H1 (cell line): Measurements from ENCODE around the gene GPS2. TPM values are rescaled to one million over a fixed set of nuclear protein-coding genes. Genes with fewer than 3 reads are reported as not detected.

Experiments
- CHD1 ChIP-seq: IDR thresholded peaks from 2 replicates; pipeline ENCODE4 v1.6.1; 2012; ENCODE audit warnings: low read depth, low read length, improper control_type of control experiment
- CHD7 ChIP-seq: fragments of 300-600 bp; sonication (generic); IDR thresholded peaks from 2 replicates; pipeline ENCODE4 v1.7.1; 2012; ENCODE audit warnings: low read length, moderate library complexity, mild to moderate bottlenecking, inconsistent platforms; ENCODE audit not compliant: insufficient replicate concordance
- EGR1 ChIP-seq: IDR thresholded peaks from 2 replicates; pipeline ENCODE4 v1.6.1; 2011; ENCODE audit warnings: low read depth, low read length, borderline replicate concordance
- EZH2 ChIP-seq: fragments of 200-600 bp; sonication (generic); IDR thresholded peaks from 2 replicates; pipeline ENCODE4 v1.7.1; 2012; ENCODE audit warnings: low read depth, mild to moderate bottlenecking, moderate library complexity, low read length, inconsistent platforms; ENCODE audit not compliant: severe bottlenecking
- JUN ChIP-seq: IDR thresholded peaks from 2 replicates; pipeline ENCODE4 v1.6.1; 2011; ENCODE audit warnings: low read depth, mild to moderate bottlenecking, improper control_type of control experiment, low read length
- NANOG ChIP-seq: IDR thresholded peaks from 2 replicates; pipeline ENCODE4 v1.6.1; 2011; ENCODE audit warnings: low read length, low read depth, mild to moderate bottlenecking, inconsistent platforms; ENCODE audit not compliant: insufficient read depth, poor library complexity, severe bottlenecking
- NRF1 ChIP-seq: IDR thresholded peaks from 2 replicates; pipeline ENCODE4 v1.6.1; 2011; ENCODE audit warnings: mild to moderate bottlenecking, low read depth, low read length, improper control_type of control experiment
- PHF8 ChIP-seq: fragments of 200-600 bp; sonication (generic); conservative IDR thresholded peaks from 2 replicates; pipeline ENCODE4 v1.7.1; 2012; ENCODE audit warnings: low read depth, mild to moderate bottlenecking, inconsistent platforms, low read length, moderate library complexity
- POU5F1 ChIP-seq: IDR thresholded peaks from 2 replicates; pipeline ENCODE4 v1.6.1; 2011; ENCODE audit warnings: low read depth, mild to moderate bottlenecking, low read length, moderate library complexity
- polyA plus RNA-seq, 7 experiments: library from polyadenylated mRNA; depleted of rRNA in 3 of 7; stranded (reverse) in 5 of 7; unstranded in 2 of 7; fragments of >200 nt in 5 of 7; fragments of 200-250 nt in 2 of 7; gene quantifications; 1 replicate in 5 of 7; 2 replicates in 1 of 7; 4 replicates in 1 of 7; pipeline versions ENCODE4 v1.2.1 to v1.2.3, GENCODE V29; 2011 to 2013; ENCODE audit warnings: missing spikeins in 2 of 7, mixed read lengths in 2 of 7
- total RNA-seq: library from RNA; stranded (reverse); fragmentation: NEBNext Ultra II Directional; extraction: Animal tissue kit (Norgen Biotek cat#: 25700); gene quantifications from 2 replicates; pipeline ENCODE4 v1.2.1, GENCODE V29; 2021

GPS2 gene
- total and polyA plus RNA-seq, 2 of the 8 experiments (the other 6 are each of a cell fraction or from before 2014, with no cell fraction given): 67.0 to 152 TPM

GRCh38 chr17:7296189-7296861, 18.8 kb downstream of the GPS2 start (continued):
- TF ChIP-seq CHD7 (no peak), PHF8 (no peak), EZH2 (no peak), NRF1 (no peak), POU5F1 (no peak), CHD1 (0 out of 2 replicates have a peak, but pooled peaks have one; percentile 36), EGR1 (0 out of 2 replicates have a peak, but pooled peaks have one; percentile 20), JUN (no peak), NANOG (no peak)
